Smooth muscle cell (in vitro differentiated cells): ENCODE results near the gene AGPAT1. TPM values are rescaled to one million over a fixed set of nuclear protein-coding genes. Genes with fewer than 3 reads are reported as not detected.

Experiments used
- DNase-seq: peaks from one replicate; lab custom pipeline; 2025; ENCODE audit not compliant: unreplicated experiment; lab: John Stamatoyannopoulos, UW
- H2AFZ ChIP-seq: fragments of 200-600 bp; sonication (generic); 2 replicates; pipeline ENCODE4 v1.6.0; 2016; ENCODE audit warnings: antibody characterized with exemption, low read depth, mild to moderate bottlenecking
- H3F3A ChIP-seq: fragments of 200-600 bp; sonication (generic); 2 replicates; pipeline ENCODE4 v1.6.0; 2017; ENCODE audit warnings: antibody characterized with exemption, low read depth
- H3K27ac ChIP-seq: fragments of 200-600 bp; sonication (generic); 2 replicates; pipeline ENCODE4 v1.5.1; 2016; ENCODE audit warnings: low read depth, mild to moderate bottlenecking
- H3K27me3 ChIP-seq: fragments of 200-600 bp; sonication (generic); 2 replicates; pipeline ENCODE4 v1.6.1; 2016; ENCODE audit warnings: low read depth, mild to moderate bottlenecking
- H3K36me3 ChIP-seq: fragments of 200-600 bp; sonication (generic); 2 replicates; pipeline ENCODE4 v1.5.1; 2016; ENCODE audit warnings: low read depth
- H3K4me1 ChIP-seq: fragments of 200-600 bp; sonication (generic); 2 replicates; pipeline ENCODE4 v1.5.1; 2016; ENCODE audit warnings: low read depth
- H3K4me2 ChIP-seq: fragments of 200-600 bp; sonication (generic); 2 replicates; pipeline ENCODE4 v1.6.0; 2016; ENCODE audit warnings: mild to moderate bottlenecking
- H3K4me3 ChIP-seq: fragments of 200-600 bp; sonication (generic); 2 replicates; pipeline ENCODE4 v1.5.1; 2016; ENCODE audit warnings: mild to moderate bottlenecking
- H3K79me2 ChIP-seq: fragments of 200-600 bp; sonication (generic); 2 replicates; pipeline ENCODE4 v1.6.0; 2016; ENCODE audit warnings: low read depth, mild to moderate bottlenecking
- H3K9ac ChIP-seq: fragments of 200-600 bp; sonication (generic); 2 replicates; pipeline ENCODE4 v1.6.0; 2016; ENCODE audit warnings: low read depth
- H3K9me3 ChIP-seq: fragments of 200-600 bp; sonication (generic); replicated peaks from 2 replicates; pipeline ENCODE4 v1.5.1; 2016; ENCODE audit warnings: low read depth
- H4K20me1 ChIP-seq: fragments of 200-600 bp; sonication (generic); 2 replicates; pipeline ENCODE4 v1.6.0; 2016; ENCODE audit warnings: low read depth
- CTCF ChIP-seq: fragments of 200-600 bp; sonication (generic); IDR thresholded peaks from 2 replicates; pipeline ENCODE4 v1.5.1; 2017; ENCODE audit warnings: borderline replicate concordance, mild to moderate bottlenecking, antibody characterized with exemption; ENCODE audit not compliant: insufficient read depth, poor library complexity, severe bottlenecking
- WGBS: methylation state at CpG from one replicate; pipeline ENCODE4 v1.1.7; 2016; ENCODE audit warnings: low lambda C conversion rate; 5-methylcytosine and 5-hydroxymethylcytosine counted together
- polyA plus RNA-seq: library from polyadenylated mRNA; unstranded; fragments of >200 nt; fragmentation: Nextera tagmentation; extraction: Ambion mirVana; gene quantifications from 2 replicates; pipeline ENCODE4 v1.2.1, GENCODE V29; 2016
- total RNA-seq: library from RNA; depleted of rRNA; stranded (reverse); fragments of >200 nt; gene quantifications from 2 replicates; pipeline ENCODE4 v1.2.3, GENCODE V29; 2014

Gene AGPAT1
- total and polyA plus RNA-seq, 2 experiments from 2014 or later: 52.4 to 71.1 TPM

- Histone ChIP-seq H3K9ac (no peak overlapping the region), H3F3A (no peaks in the 10 kb centered on the region), H3K27me3 (peaks cover 7% of the 10 kb centered on the region), H2AFZ (no peak overlapping the region), H3K79me2 (no peaks in the 10 kb centered on the region), H3K9me3 (no peaks in the 10 kb centered on the region), H3K4me1 (no peaks in the 10 kb centered on the region), H3K36me3 (no peaks in the 10 kb centered on the region), H3K4me2 (no peak overlapping the region), H3K4me3 (no peak overlapping the region), H4K20me1 (no peaks in the 10 kb centered on the region), H3K27ac (no peak overlapping the region)
- 92% methylated on average over 3 of the region's 3 CpGs for WGBS
- DNase-seq: no peak
- TF ChIP-seq CTCF: no peak
These were observed 28.4 kb upstream of the AGPAT1 start for GRCh38 chr6:32204268-32204715.

- Histone ChIP-seq H3K4me3 (no peak overlapping the region), H3K79me2 (no peaks in the 10 kb centered on the region)
These were observed 27.8 kb upstream of the AGPAT1 start for GRCh38 chr6:32203426-32204267.

GRCh38 chr6:32202186-32202585 is 26.3 kb upstream of the AGPAT1 start:
- Histone ChIP-seq H3K9ac (no peak overlapping the region), H3K4me3 (no peak overlapping the region), H3K4me2 (no peak overlapping the region), H3K36me3 (no peaks in the 10 kb centered on the region), H3F3A (peaks cover 3% of the 10 kb centered on the region), H3K9me3 (no peaks in the 10 kb centered on the region), H3K27me3 (peaks cover 7% of the 10 kb centered on the region), H3K27ac (no peak overlapping the region), H3K79me2 (no peaks in the 10 kb centered on the region), H2AFZ (no peak overlapping the region), H3K4me1 (no peaks in the 10 kb centered on the region), H4K20me1 (no peaks in the 10 kb centered on the region)
- 89% methylated on average over 9 of the region's 9 CpGs for WGBS
- no peak for TF ChIP-seq CTCF
- no peak for DNase-seq

More at GRCh38 chr6:32203426-32204267, 27.8 kb upstream of the AGPAT1 start:
- H2AFZ ChIP-seq: no peak overlapping the region
- no peak overlapping the region for H3K4me2 ChIP-seq
- no peaks in the 10 kb centered on the region for H3K4me1 ChIP-seq
- H3F3A ChIP-seq: no peaks in the 10 kb centered on the region
- H3K27ac ChIP-seq: no peak overlapping the region
- 86% methylated on average over 9 of the region's 9 CpGs for WGBS
- H3K9me3 ChIP-seq: no peaks in the 10 kb centered on the region
- H3K36me3 ChIP-seq: no peaks in the 10 kb centered on the region
- peaks cover 7% of the 10 kb centered on the region for H3K27me3 ChIP-seq
- TF ChIP-seq CTCF: no peak
- H4K20me1 ChIP-seq: no peaks in the 10 kb centered on the region
- DNase-seq: no peak
- no peak overlapping the region for H3K9ac ChIP-seq
